HepG2 (cell line): ENCODE results near the gene NUDT14.

Experiments
- TF ChIP-seq, protein P1 (sequence below): fragments of 450-650 bp; IDR thresholded peaks from 2 replicates; pipeline ENCODE4 v1.6.1; 2017; ENCODE audit warnings: mild to moderate bottlenecking
- TF ChIP-seq, protein P2 (sequence below): sonication (generic); formaldehyde crosslinking; IDR thresholded peaks from 2 replicates; pipeline ENCODE4 v1.4.0; 2020; ENCODE audit warnings: mild to moderate bottlenecking, low read depth, missing genetic modification reagents

DNA sequence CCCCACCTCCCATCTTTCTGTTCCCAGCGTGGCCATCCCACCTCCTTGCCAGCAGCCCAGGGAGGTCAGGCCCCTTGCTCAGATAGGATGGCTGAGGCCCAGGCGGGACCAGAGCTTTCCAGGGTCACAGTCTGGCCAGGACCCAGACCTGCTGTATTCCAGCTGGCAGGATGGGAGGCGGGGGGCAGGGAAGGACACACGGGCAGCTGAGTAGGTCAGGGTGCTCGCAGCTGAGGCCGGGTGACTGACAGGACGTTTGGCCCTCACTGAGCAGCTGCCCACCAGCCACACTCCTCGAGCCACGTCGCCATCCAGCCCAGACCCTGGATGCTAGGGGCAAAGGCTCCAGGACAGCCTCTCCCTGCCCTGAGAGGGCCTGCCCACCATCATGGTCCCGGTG, 4.0 kb downstream of the NUDT14 start:
- TF ChIP-seq, protein P1, sequence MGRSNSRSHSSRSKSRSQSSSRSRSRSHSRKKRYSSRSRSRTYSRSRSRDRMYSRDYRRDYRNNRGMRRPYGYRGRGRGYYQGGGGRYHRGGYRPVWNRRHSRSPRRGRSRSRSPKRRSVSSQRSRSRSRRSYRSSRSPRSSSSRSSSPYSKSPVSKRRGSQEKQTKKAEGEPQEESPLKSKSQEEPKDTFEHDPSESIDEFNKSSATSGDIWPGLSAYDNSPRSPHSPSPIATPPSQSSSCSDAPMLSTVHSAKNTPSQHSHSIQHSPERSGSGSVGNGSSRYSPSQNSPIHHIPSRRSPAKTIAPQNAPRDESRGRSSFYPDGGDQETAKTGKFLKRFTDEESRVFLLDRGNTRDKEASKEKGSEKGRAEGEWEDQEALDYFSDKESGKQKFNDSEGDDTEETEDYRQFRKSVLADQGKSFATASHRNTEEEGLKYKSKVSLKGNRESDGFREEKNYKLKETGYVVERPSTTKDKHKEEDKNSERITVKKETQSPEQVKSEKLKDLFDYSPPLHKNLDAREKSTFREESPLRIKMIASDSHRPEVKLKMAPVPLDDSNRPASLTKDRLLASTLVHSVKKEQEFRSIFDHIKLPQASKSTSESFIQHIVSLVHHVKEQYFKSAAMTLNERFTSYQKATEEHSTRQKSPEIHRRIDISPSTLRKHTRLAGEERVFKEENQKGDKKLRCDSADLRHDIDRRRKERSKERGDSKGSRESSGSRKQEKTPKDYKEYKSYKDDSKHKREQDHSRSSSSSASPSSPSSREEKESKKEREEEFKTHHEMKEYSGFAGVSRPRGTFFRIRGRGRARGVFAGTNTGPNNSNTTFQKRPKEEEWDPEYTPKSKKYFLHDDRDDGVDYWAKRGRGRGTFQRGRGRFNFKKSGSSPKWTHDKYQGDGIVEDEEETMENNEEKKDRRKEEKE: no peak
- TF ChIP-seq, protein P2, sequence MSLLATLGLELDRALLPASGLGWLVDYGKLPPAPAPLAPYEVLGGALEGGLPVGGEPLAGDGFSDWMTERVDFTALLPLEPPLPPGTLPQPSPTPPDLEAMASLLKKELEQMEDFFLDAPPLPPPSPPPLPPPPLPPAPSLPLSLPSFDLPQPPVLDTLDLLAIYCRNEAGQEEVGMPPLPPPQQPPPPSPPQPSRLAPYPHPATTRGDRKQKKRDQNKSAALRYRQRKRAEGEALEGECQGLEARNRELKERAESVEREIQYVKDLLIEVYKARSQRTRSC: no peak
